Measurements from ENCODE around the gene PAEP. TPM values are rescaled to one million over a fixed set of nuclear protein-coding genes. Genes with fewer than 3 reads are reported as not detected.

The PAEP gene
- total and polyA plus RNA-seq, 8 donors = not detected

- peak in 1 of 2 donors; percentile 21 for DNase-seq
- no peaks in the 10 kb centered on the region for H3K36me3 ChIP-seq
- H3K9me3 ChIP-seq = peaks cover 3 to 16% (median 8%) of the 10 kb centered on the region in 4 donors
- no peaks in the 10 kb centered on the region for H3K4me1 ChIP-seq
- TF ChIP-seq CTCF (IDR thresholded peaks at IDR 0.05) (no peak), POLR2AphosphoS5 (IDR thresholded peaks at IDR 0.05) (no peak), EP300 (IDR thresholded peaks at IDR 0.05) (no peak), POLR2A (IDR thresholded peaks at IDR 0.05) (no peak)
- WGBS, 5 donors = 72 to 77% (median 76%) methylated on average over 12 of the region's 12 CpGs
- no peak overlapping the region for H3K27ac ChIP-seq
- peaks cover 0 to 73% (median 26%) of the 10 kb centered on the region in 3 donors for H3K27me3 ChIP-seq
- intact Hi-C loops (cut with DNase I; ENCODE audit: low total_unique reads) = no loop called here
- H3K4me3 ChIP-seq = no peak overlapping the region
Observed at GRCh38 chr9:135563858-135564257, 2.3 kb downstream of the PAEP start.

GRCh38 chr9:135565141-135565628, 3.6 kb downstream of the PAEP start:
- Histone ChIP-seq H3K36me3 (no peaks in the 10 kb centered on the region), H3K27me3 (peaks cover 0 to 64% (median 28%) of the 10 kb centered on the region in 3 donors), H3K9me3 (peaks cover 3 to 25% (median 16%) of the 10 kb centered on the region in 4 donors), H3K4me1 (no peaks in the 10 kb centered on the region), H3K4me3 (no peak overlapping the region), H3K27ac (no peak overlapping the region)
- TF ChIP-seq POLR2A (IDR thresholded peaks at IDR 0.05) (no peak), POLR2AphosphoS5 (IDR thresholded peaks at IDR 0.05) (no peak), EP300 (IDR thresholded peaks at IDR 0.05) (no peak), CTCF (IDR thresholded peaks at IDR 0.05) (no peak)
- intact Hi-C loops (cut with DNase I; ENCODE audit: low total_unique reads) = no loop called here
- peak in 1 of 2 donors; percentile 16 for DNase-seq
- 69 to 100% (median 72%) methylated on average over 2 to 9 of the region's 9 CpGs for WGBS, 5 donors

GRCh38 chr9:135565636-135566035, 4.1 kb downstream of the PAEP start:
- peak in 1 of 2 donors; percentile 15 for DNase-seq
- 50 to 58% (median 52%) methylated on average over 8 of the region's 8 CpGs for WGBS, 5 donors
- Histone ChIP-seq H3K4me1 (no peaks in the 10 kb centered on the region), H3K27me3 (peaks cover 0 to 62% (median 28%) of the 10 kb centered on the region in 3 donors), H3K4me3 (no peak overlapping the region), H3K27ac (no peak overlapping the region), H3K9me3 (peaks cover 3 to 25% (median 16%) of the 10 kb centered on the region in 4 donors), H3K36me3 (no peaks in the 10 kb centered on the region)
- TF ChIP-seq POLR2AphosphoS5 (IDR thresholded peaks at IDR 0.05) (no peak), EP300 (IDR thresholded peaks at IDR 0.05) (no peak), CTCF (IDR thresholded peaks at IDR 0.05) (no peak), POLR2A (IDR thresholded peaks at IDR 0.05) (no peak)
- intact Hi-C loops (cut with DNase I; ENCODE audit: low total_unique reads) = no loop called here

- Histone ChIP-seq H3K9me3 (peaks cover 3 to 22% (median 14%) of the 10 kb centered on the region in 4 donors), H3K27me3 (peaks cover 0 to 53% (median 28%) of the 10 kb centered on the region in 3 donors), H3K27ac (no peak overlapping the region), H3K4me1 (no peaks in the 10 kb centered on the region), H3K36me3 (no peaks in the 10 kb centered on the region), H3K4me3 (no peak overlapping the region)
- TF ChIP-seq POLR2A (IDR thresholded peaks at IDR 0.05) (no peak), POLR2AphosphoS5 (IDR thresholded peaks at IDR 0.05) (no peak), CTCF (IDR thresholded peaks at IDR 0.05) (no peak), EP300 (IDR thresholded peaks at IDR 0.05) (no peak)
- intact Hi-C loops (cut with DNase I; ENCODE audit: low total_unique reads) = no loop called here
- 71 to 73% (median 72%) methylated on average over 10 of the region's 10 CpGs for WGBS, 5 donors
- peak in 1 of 2 donors; percentile 18 for DNase-seq
Observed at GRCh38 chr9:135566552-135566951, 5.0 kb downstream of the PAEP start.
